NCI-H510A (cell line): ENCODE measurements around the gene C1QB.
"Not testable (repeated sequence)": the region's sequence is repeated elsewhere in the genome, so short reads cannot be mapped to it uniquely, and the experiment has no call there.

Source experiments
- DNase-seq: peaks from one replicate; lab custom pipeline; 2025; lab: John Stamatoyannopoulos, UW

C1QB gene

DNA sequence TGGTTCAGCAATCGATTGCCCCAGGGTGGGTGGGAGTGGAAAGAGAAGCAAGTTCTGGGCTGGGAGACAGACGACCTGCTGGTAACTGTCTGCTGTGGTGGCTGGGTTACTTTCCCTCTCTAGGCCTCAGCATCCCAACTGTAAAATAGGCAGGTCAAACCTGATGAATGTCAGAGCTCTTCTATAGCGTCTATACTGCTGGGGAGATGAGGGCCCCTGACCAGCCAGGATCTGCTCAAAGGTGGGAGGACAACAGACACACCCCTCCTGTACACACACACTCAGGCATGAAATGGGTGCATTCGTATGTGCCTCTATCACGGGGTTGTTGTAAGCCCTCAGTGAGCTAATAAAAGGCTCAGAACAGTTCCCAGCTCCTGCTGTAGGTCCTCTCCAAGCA is 44.9 kb downstream of the C1QB start:
- DNase-seq = no peak

DNA sequence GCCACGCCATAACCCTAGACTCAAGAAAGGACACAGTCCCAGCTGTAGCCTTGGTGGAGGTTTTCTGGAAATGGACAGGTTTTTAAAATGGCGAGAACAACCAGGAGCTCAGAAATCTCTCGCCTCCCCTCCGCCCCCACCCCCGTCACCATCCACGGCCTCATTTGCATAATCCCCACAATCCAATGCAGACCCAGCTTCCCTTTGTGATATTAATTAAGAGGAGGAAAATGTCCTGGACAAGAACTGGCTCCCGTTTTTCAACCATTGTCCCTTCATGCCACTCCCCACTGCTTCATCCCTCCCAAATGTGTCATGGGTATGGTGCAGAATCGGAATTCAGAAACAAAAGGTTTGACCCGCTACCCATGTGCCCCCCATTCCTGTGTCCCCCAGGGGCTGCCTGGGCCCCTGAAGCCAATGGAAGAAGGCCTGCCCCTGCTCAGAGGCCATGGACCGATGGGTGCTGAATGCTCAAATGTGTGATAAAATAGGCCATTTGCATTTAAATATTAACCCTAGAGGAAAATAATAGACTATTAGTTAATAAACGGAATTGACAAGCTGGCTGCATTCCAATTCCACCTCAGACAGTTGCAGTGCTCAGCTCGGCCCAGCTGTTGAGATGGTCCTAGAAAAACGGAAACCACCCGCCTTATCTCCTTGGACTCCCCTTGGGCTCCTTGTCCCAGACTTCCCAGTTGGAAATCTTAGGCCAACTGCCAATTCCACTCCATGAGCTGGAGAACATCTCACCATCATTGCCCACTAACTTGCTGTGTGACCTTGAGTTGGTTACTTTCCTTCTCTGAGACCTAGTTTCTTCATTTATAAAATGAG is 46.9 kb downstream of the C1QB start:
- DNase-seq = no peak

GRCh38 chr1:22702296-22703085 is 49.5 kb downstream of the C1QB start:
- no peak for DNase-seq

DNA sequence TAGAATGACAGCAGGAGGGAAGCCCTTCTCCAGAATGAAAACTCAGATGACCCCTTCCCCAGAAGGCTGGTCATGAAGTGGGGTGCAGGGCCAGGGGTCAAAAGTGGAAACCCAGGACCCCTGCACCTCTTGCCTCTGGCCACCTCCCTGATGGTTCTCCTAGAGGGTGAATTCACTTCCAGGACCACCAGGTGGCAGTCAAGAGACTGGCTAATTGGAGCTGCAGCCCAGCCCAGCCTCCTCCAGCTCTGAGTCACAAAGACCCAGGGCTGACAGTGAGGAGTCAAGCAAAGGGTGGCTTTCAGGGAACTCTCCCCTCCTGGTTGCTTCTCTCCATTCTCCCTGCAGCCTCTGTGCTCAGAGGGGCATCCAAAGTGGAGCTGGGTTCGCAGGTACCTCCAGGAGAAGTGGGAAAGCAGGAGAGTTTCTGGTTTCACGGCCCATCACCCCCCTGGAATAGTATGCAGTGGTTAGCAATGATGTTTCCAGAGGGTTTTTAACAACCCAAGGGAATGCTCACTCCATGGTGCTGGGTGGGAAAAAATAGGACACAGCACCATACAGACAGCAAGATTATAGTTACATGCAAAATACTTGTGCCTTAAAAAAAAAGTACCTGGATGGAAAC is 51.5 kb downstream of the C1QB start:
- DNase-seq = peak; percentile 61

GRCh38 chr1:22705586-22705985 is 52.5 kb downstream of the C1QB start:
- no peak for DNase-seq

DNA sequence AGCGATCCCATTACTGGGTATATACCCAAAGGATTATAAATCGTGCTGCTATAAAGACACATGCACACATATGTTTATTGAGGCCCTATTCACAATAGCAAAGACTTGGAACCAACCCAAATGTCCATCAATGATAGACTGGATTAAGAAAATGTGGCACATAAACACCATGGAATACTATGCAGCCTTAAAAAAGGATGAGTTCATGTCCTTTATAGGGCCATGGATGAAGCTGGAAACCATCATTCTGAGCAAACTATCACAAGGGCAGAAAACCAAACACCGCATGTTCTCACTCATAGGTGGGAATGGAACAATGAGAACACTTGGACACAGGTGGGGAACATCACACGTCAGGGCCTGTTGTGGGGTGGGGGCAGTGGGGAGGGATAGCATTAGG is 53.1 kb downstream of the C1QB start:
- not testable (repeated sequence) for DNase-seq

- DNase-seq = no peak
Measured at GRCh38 chr1:22708777-22709176, 55.7 kb downstream of the C1QB start.

DNA sequence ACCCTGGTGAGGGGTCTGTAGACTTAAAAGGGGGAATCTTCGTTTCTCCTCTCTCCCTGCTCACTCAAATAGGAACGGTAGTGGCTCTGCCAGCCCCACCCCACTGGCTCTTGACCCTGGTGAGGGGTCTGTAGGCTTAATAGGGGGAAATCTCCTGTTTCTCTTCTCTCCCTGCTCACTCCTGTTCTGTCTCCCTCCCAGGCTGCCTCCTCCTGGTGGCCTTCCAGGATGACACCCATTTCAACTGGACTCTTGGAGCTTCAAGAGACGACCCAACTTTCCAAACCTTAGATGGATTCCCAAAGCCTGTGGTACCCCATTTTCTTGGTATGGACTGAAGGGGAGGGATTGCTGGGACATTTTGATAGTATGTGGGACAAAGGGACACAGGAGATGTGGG is 56.2 kb downstream of the C1QB start:
- DNase-seq = no peak

- no peak for DNase-seq
Measured at GRCh38 chr1:22709891-22710700, 57.1 kb downstream of the C1QB start.

DNA sequence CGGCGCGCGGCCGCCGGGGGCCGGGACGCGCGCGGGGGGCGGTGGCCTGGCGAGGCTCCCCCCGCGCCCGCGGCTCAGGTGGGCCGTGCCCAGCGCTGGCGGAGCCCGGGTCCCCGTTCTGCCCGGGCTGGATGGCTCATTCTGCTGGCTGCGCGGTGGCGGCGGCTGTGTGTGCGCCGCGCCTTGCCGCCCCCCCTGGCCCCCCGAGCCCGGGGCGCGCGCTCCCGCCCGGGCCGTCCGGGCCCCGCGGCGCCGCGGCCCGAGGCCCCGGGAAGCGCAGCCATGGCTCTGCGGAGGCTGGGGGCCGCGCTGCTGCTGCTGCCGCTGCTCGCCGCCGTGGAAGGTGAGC is 57.6 kb downstream of the C1QB start, which contains the start of gene EPHB2:
TSS of gene EPHB2 (plus strand) at position 139 of the 349 bp plus-strand sequence. CDS start at position 283, 144 bp downstream.
- DNase-seq = no peak

- DNase-seq = no peak
Measured at GRCh38 chr1:22711071-22711470, 58.0 kb downstream of the C1QB start.
